HepG2 (cell line): ENCODE measurements around the gene RFTN1. TPM values are rescaled to one million over a fixed set of nuclear protein-coding genes. Genes with fewer than 3 reads are reported as not detected.

ENCODE experiments used
- ATAC-seq: fragments of 200-7000 bp; cut with Tn5 transposase; 3 replicates; pipeline ENCODE4 v1.9.1; 2020; ENCODE audit warnings: mild to moderate bottlenecking, moderate library complexity
- BruUV-seq: library from RNA; stranded (reverse); fragments of 400-500 nt; replicated peaks from 2 replicates; lab custom pipeline; 2021; lab: Mats Ljungman, UMichigan
- CTCF ChIA-PET: fragments of 300-600 bp; formaldehyde crosslinking; extraction: SDS; loops from one replicate; lab custom pipeline; 2021; ENCODE audit warnings: low total read pairs, inconsistent platforms, low intra/inter-chr PET ratio; lab: Yijun Ruan, JAX
- POLR2A ChIA-PET: fragments of 350-600 bp; sonication (Branson Sonifier 250); formaldehyde crosslinking; loops from one replicate; lab custom pipeline; 2020; ENCODE audit warnings: antibody characterized with exemption, inconsistent platforms; lab: Yijun Ruan, JAX
- DNase-seq: peaks from one replicate; pipeline ENCODE4 v3.0.0-alpha.2; 2015; ENCODE audit warnings: low spot score
- FAIRE-seq: peaks from 3 replicates; lab custom pipeline; 2011; peaks lifted over from hg19 to GRCh38; lab: Jason Lieb, UNC
- H2AFZ ChIP-seq: one replicate; pipeline ENCODE4 v1.6.1; 2011; ENCODE audit warnings: low read length, inconsistent platforms
- H3K27ac ChIP-seq: fragments of 300-600 bp; 3 replicates; pipeline ENCODE4 v1.8.0; 2011; ENCODE audit warnings: mixed run types, mild to moderate bottlenecking, mixed read lengths, low read length, inconsistent platforms; ENCODE audit not compliant: insufficient read depth; ENCODE audit errors: extremely low read length
- H3K27me3 ChIP-seq, 2 experiments: fragments of 200-600 bp in 1 of 2; 2 replicates in 1 of 2; 3 replicates in 1 of 2; pipeline versions ENCODE4 v1.6.0 to v1.8.0; 2011; ENCODE audit warnings: low read length in 2 of 2, mild to moderate bottlenecking in 2 of 2, moderate library complexity in 2 of 2, inconsistent platforms in 1 of 2; ENCODE audit not compliant: insufficient read depth in 2 of 2, control insufficient read depth in 1 of 2
- H3K36me3 ChIP-seq, 2 experiments: fragments of 200-600 bp in 1 of 2; replicated peaks in 1 of 2; 2 replicates in 1 of 2; 3 replicates in 1 of 2; pipeline versions ENCODE4 v1.5.1 to v1.8.0; 2011; ENCODE audit warnings: low read length in 2 of 2, inconsistent platforms in 1 of 2; ENCODE audit not compliant: insufficient read depth in 2 of 2, control insufficient read depth in 1 of 2
- H3K4me1 ChIP-seq: 2 replicates; pipeline ENCODE4 v1.5.1; 2012; ENCODE audit warnings: low read length, inconsistent platforms; ENCODE audit not compliant: insufficient read depth
- H3K4me2 ChIP-seq: 2 replicates; pipeline ENCODE4 v1.6.0; 2011; ENCODE audit warnings: low read depth, low read length, inconsistent platforms
- H3K4me3 ChIP-seq, 3 experiments: fragments of 200-600 bp in 1 of 3; sonication (generic), shearing (Covaris generic) in 1 of 3; replicated peaks in 1 of 3; 2 replicates each; pipeline ENCODE4 v1.5.1; 2011 to 2016; ENCODE audit warnings: low read length in 3 of 3, inconsistent platforms in 2 of 3, low read depth in 2 of 3, mild to moderate bottlenecking in 2 of 3, control low read depth in 1 of 3, mixed read lengths in 1 of 3; ENCODE audit not compliant: insufficient read depth in 1 of 3
- H3K79me2 ChIP-seq: one replicate; pipeline ENCODE4 v1.6.1; 2011; ENCODE audit warnings: low read length, inconsistent platforms; ENCODE audit not compliant: insufficient read depth
- H3K9ac ChIP-seq: 2 replicates; pipeline ENCODE4 v1.6.0; 2011; ENCODE audit warnings: mild to moderate bottlenecking, low read depth, low read length, inconsistent platforms; ENCODE audit not compliant: insufficient read depth
- H3K9me3 ChIP-seq: 2 replicates; pipeline ENCODE4 v1.5.1; 2012; ENCODE audit warnings: mild to moderate bottlenecking, low read length
- H4K20me1 ChIP-seq: 2 replicates; pipeline ENCODE4 v1.6.0; 2011; ENCODE audit warnings: inconsistent platforms, mild to moderate bottlenecking, low read length, moderate library complexity; ENCODE audit not compliant: insufficient read depth
- DNMT1 ChIP-seq: sonication (generic); formaldehyde crosslinking; IDR thresholded peaks from 2 replicates; pipeline ENCODE4 v1.5.1; 2020; ENCODE audit warnings: mild to moderate bottlenecking, missing genetic modification reagents
- HOXA3 ChIP-seq: sonication (generic); formaldehyde crosslinking; IDR thresholded peaks from 2 replicates; pipeline ENCODE4 v1.5.0; 2020; ENCODE audit warnings: missing genetic modification reagents
- MATR3 ChIP-seq: sonication (generic); formaldehyde crosslinking; IDR thresholded peaks from 2 replicates; pipeline ENCODE4 v1.4.0; 2020; ENCODE audit warnings: missing genetic modification reagents
- MIER2 ChIP-seq: IDR thresholded peaks from 2 replicates; pipeline ENCODE4 v1.6.1; 2016; ENCODE audit warnings: missing biosample characterization, missing genetic modification reagents
- NFE2L1 ChIP-seq: sonication (generic); formaldehyde crosslinking; IDR thresholded peaks from 2 replicates; pipeline ENCODE4 v1.4.0; 2020; ENCODE audit warnings: missing genetic modification reagents, mild to moderate bottlenecking, borderline replicate concordance
- SRSF9 ChIP-seq: fragments of 200-400 bp; formaldehyde crosslinking; IDR thresholded peaks from 2 replicates; pipeline ENCODE4 v1.6.1; 2018; ENCODE audit warnings: borderline replicate concordance, mild to moderate bottlenecking, low read depth, low read length; ENCODE audit not compliant: insufficient read depth, poor library complexity, severe bottlenecking
- STAT6 ChIP-seq: sonication (generic); formaldehyde crosslinking; IDR thresholded peaks from 2 replicates; pipeline ENCODE4 v1.4.0; 2020; ENCODE audit warnings: missing genetic modification reagents, mild to moderate bottlenecking, borderline replicate concordance
- ZBTB1 ChIP-seq: sonication (generic); formaldehyde crosslinking; IDR thresholded peaks from 2 replicates; pipeline ENCODE4 v1.4.0; 2020; ENCODE audit warnings: missing genetic modification reagents, borderline replicate concordance
- ZFP36L2 ChIP-seq: sonication (generic); formaldehyde crosslinking; IDR thresholded peaks from 2 replicates; pipeline ENCODE4 v1.4.0; 2020; ENCODE audit warnings: missing genetic modification reagents
- ZFYVE20 ChIP-seq: sonication (generic); formaldehyde crosslinking; IDR thresholded peaks from 2 replicates; pipeline ENCODE4 v1.8.0; 2023; ENCODE audit warnings: low read depth, mild to moderate bottlenecking, moderate library complexity, missing genetic modification reagents, borderline replicate concordance
- ZNF18 ChIP-seq: sonication (generic); formaldehyde crosslinking; IDR thresholded peaks from 2 replicates; pipeline ENCODE4 v1.8.0; 2022; ENCODE audit warnings: mild to moderate bottlenecking, missing genetic modification reagents; ENCODE audit not compliant: insufficient replicate concordance
- ZNF326 ChIP-seq: sonication (generic); formaldehyde crosslinking; IDR thresholded peaks from 2 replicates; pipeline ENCODE4 v1.4.0; 2020; ENCODE audit warnings: missing genetic modification reagents, borderline replicate concordance
- ZNF383 ChIP-seq: sonication (generic); formaldehyde crosslinking; IDR thresholded peaks from 2 replicates; pipeline ENCODE4 v1.4.0; 2020; ENCODE audit warnings: missing genetic modification reagents, mild to moderate bottlenecking, borderline replicate concordance
- ZNF503 ChIP-seq: sonication (generic); formaldehyde crosslinking; IDR thresholded peaks from 2 replicates; pipeline ENCODE4 v1.4.0; 2020; ENCODE audit warnings: missing genetic modification reagents
- ZNF570 ChIP-seq: sonication (generic); formaldehyde crosslinking; IDR thresholded peaks from 2 replicates; pipeline ENCODE4 v1.4.0; 2020; ENCODE audit warnings: mild to moderate bottlenecking, missing genetic modification reagents, borderline replicate concordance
- ZSCAN12 ChIP-seq: sonication (generic); formaldehyde crosslinking; IDR thresholded peaks from 2 replicates; pipeline ENCODE4 v1.9.0; 2021; ENCODE audit warnings: mild to moderate bottlenecking, missing genetic modification reagents
- WGBS: methylation state at CpG from one replicate; pipeline ENCODE4 v1.1.6; 2017; ENCODE audit warnings: low lambda C conversion rate; 5-methylcytosine and 5-hydroxymethylcytosine counted together
- in situ Hi-C: cut with HindIII; loops from 2 replicates; pipeline ENCODE4 v1.10.0; 2017; ENCODE audit warnings: low pct_unique_long_range_greater_than_20kb; ENCODE audit not compliant: extremely low pct_ligation_motif_present
- intact Hi-C: fragments of 100-400 bp; cut with micrococcal nuclease; formaldehyde crosslinking; loops from one replicate; pipeline ENCODE4 v1.10.0; 2022; ENCODE audit not compliant: unreplicated experiment
- polyA plus RNA-seq, 8 experiments: library from polyadenylated mRNA; depleted of rRNA in 3 of 8; stranded (reverse) in 7 of 8; unstranded in 1 of 8; fragments of >200 nt; fragmentation: Illumina TruSeq in 4 of 8; extraction: Trizol in 4 of 8; gene quantifications; 2 replicates each; pipeline versions ENCODE4 v1.2.1 to v1.2.3, GENCODE V29; 2011 to 2016; ENCODE audit warnings: low read depth in 4 of 8, missing spikeins in 1 of 8, mixed read lengths in 1 of 8; ENCODE audit not compliant: insufficient read depth in 1 of 8
- total RNA-seq, 5 experiments: library from RNA; depleted of rRNA; stranded (reverse); fragments of >200 nt; fragmentation: Illumina TruSeq; extraction: Trizol; gene quantifications; 2 replicates each; pipeline ENCODE4 v1.2.3, GENCODE V29; 2016; ENCODE audit warnings: low read depth in 1 of 5

Gene RFTN1
- total and polyA plus RNA-seq, 2 of the 13 experiments (the other 11 are each of a cell fraction or from before 2014, with no cell fraction given) = not detected

GRCh38 chr3:16366581-16366980 is 146.9 kb downstream of the RFTN1 start (continued):
- no peak for TF ChIP-seq SRSF9
- TF ChIP-seq ZNF503 (CRISPR knock-in tag) = no peak
- TF ChIP-seq MIER2 = no peak

GRCh38 chr3:16365491-16366128 is 147.9 kb downstream of the RFTN1 start:
- BruUV-seq = no TSS peak
- TF ChIP-seq MATR3 (no peak), ZFP36L2 (CRISPR knock-in tag) (no peak), ZBTB1 (no peak), ZNF326 (CRISPR knock-in tag) (no peak), DNMT1 (CRISPR knock-in tag) (no peak), ZNF383 (CRISPR knock-in tag) (no peak), ZNF18 (CRISPR knock-in tag) (no peak), STAT6 (CRISPR knock-in tag) (no peak), HOXA3 (no peak), ZNF570 (CRISPR knock-in tag) (no peak), NFE2L1 (CRISPR knock-in tag) (no peak), ZSCAN12 (CRISPR knock-in tag) (no peak), ZFYVE20 (CRISPR knock-in tag) (no peak)

More at GRCh38 chr3:16365491-16366128, 147.9 kb downstream of the RFTN1 start:
- CTCF ChIA-PET = no interaction called here
- WGBS = 94% methylated on average over 6 of the region's 6 CpGs
- Histone ChIP-seq H3K9ac (no peak overlapping the region), H3K4me2 (no peak overlapping the region), H3K79me2 (no peaks in the 10 kb centered on the region), H4K20me1 (no peaks in the 10 kb centered on the region), H3K4me1 (no peaks in the 10 kb centered on the region), H2AFZ (no peak overlapping the region), H3K27me3 (no peaks in the 10 kb centered on the region), H3K27ac (no peak overlapping the region), H3K9me3 (no peaks in the 10 kb centered on the region), H3K36me3 (no peaks in the 10 kb centered on the region), H3K4me3 (no peak overlapping the region)
- DNase-seq (no peak), FAIRE-seq (no peak), ATAC-seq (no peak)
- in situ Hi-C loops (no loop called here), intact Hi-C loops (no loop called here)
- POLR2A ChIA-PET = no interaction called here
